ENCODE measurements around the gene ARMH4. TPM values are rescaled to one million over a fixed set of nuclear protein-coding genes. Genes with fewer than 3 reads are reported as not detected.
A peak's percentile ranks its signal among the peaks of the same experiment; 100 is the strongest.

The ARMH4 gene
- total and polyA plus RNA-seq, 8 donors: 2.0 to 19.4 (median 15.7) TPM

GRCh38 chr14:57970594-57970993, 181.4 kb downstream of the ARMH4 start:
- no peak for ATAC-seq
- Histone ChIP-seq H3K4me1 (no peaks in the 10 kb centered on the region), H3K27ac (no peak overlapping the region), H3K36me3 (no peaks in the 10 kb centered on the region), H3K4me3 (no peak overlapping the region), H3K27me3 (no peaks in the 10 kb centered on the region), H3K9me3 (no peaks in the 10 kb centered on the region)
- intact Hi-C loops (cut with DNase I): no loop called here
- no peak for TF ChIP-seq CTCF (IDR thresholded peaks at IDR 0.05)
- no peak for DNase-seq

- Histone ChIP-seq H3K36me3 (no peaks in the 10 kb centered on the region), H3K9me3 (no peaks in the 10 kb centered on the region), H3K27ac (no peak overlapping the region), H3K4me3 (no peak overlapping the region), H3K4me1 (no peaks in the 10 kb centered on the region), H3K27me3 (no peaks in the 10 kb centered on the region)
- no peak for DNase-seq
- ATAC-seq: no peak
- no peak for TF ChIP-seq CTCF (IDR thresholded peaks at IDR 0.05)
- intact Hi-C loops (cut with DNase I): no loop called here
Observed at GRCh38 chr14:57970175-57970574, 181.8 kb downstream of the ARMH4 start.

GRCh38 chr14:57963071-57963470, 188.9 kb downstream of the ARMH4 start:
- intact Hi-C loops (cut with DNase I): no loop called here
- ATAC-seq: no peak

GRCh38 chr14:57962325-57963035, 189.5 kb downstream of the ARMH4 start:
- TF ChIP-seq CTCF (IDR thresholded peaks at IDR 0.05): no peak
- ATAC-seq: no peak
- intact Hi-C loops (cut with DNase I): no loop called here
- Histone ChIP-seq H3K4me1 (no peaks in the 10 kb centered on the region), H3K27ac (no peak overlapping the region), H3K4me3 (no peak overlapping the region), H3K9me3 (no peaks in the 10 kb centered on the region), H3K36me3 (no peaks in the 10 kb centered on the region), H3K27me3 (no peaks in the 10 kb centered on the region)
- peak in 1 of 4 donors; percentile 17 for DNase-seq

More at GRCh38 chr14:57963071-57963470, 188.9 kb downstream of the ARMH4 start:
- no peaks in the 10 kb centered on the region for H3K36me3 ChIP-seq
- no peak overlapping the region for H3K4me3 ChIP-seq
- no peak for DNase-seq
- no peaks in the 10 kb centered on the region for H3K9me3 ChIP-seq
- no peak for TF ChIP-seq CTCF (IDR thresholded peaks at IDR 0.05)
- H3K27me3 ChIP-seq: no peaks in the 10 kb centered on the region
- no peaks in the 10 kb centered on the region for H3K4me1 ChIP-seq
- no peak overlapping the region for H3K27ac ChIP-seq

- intact Hi-C loops (cut with DNase I): no loop called here
- Histone ChIP-seq H3K27ac (no peak overlapping the region), H3K4me1 (no peaks in the 10 kb centered on the region), H3K36me3 (no peaks in the 10 kb centered on the region), H3K4me3 (no peak overlapping the region), H3K9me3 (no peaks in the 10 kb centered on the region), H3K27me3 (no peaks in the 10 kb centered on the region)
- TF ChIP-seq CTCF (IDR thresholded peaks at IDR 0.05): no peak
- DNase-seq (no peak), ATAC-seq (no peak)
Observed at GRCh38 chr14:57961786-57962060, 190.3 kb downstream of the ARMH4 start.
